Endothelial cell of umbilical vein (primary cell): Measurements from ENCODE around the gene TSNAX.

ENCODE experiments used
- CTCF ChIP-seq, 2 donors: IDR thresholded peaks; 1 replicate in 1 of 2; 2 replicates in 1 of 2; pipeline ENCODE4 v1.5.1; 2011; ENCODE audit warnings: low read length in 2 of 2, mild to moderate bottlenecking in 2 of 2, moderate library complexity in 2 of 2, control low read depth in 1 of 2, inconsistent platforms in 1 of 2, low read depth in 1 of 2; ENCODE audit not compliant: insufficient read depth in 1 of 2; ENCODE audit errors: extremely low read depth in 1 of 2
- EZH2 ChIP-seq: IDR thresholded peaks from 2 replicates; pipeline ENCODE4 v1.6.1; 2012; ENCODE audit warnings: borderline replicate concordance, low read depth, mild to moderate bottlenecking, moderate library complexity, low read length, inconsistent platforms; ENCODE audit not compliant: severe bottlenecking
- JUN ChIP-seq: IDR thresholded peaks from 2 replicates; pipeline ENCODE4 v1.6.1; 2011; ENCODE audit warnings: borderline replicate concordance, low read depth; ENCODE audit not compliant: insufficient read length, insufficient read depth
- MAX ChIP-seq: IDR thresholded peaks from 2 replicates; pipeline ENCODE4 v1.6.1; 2011; ENCODE audit not compliant: insufficient read depth, insufficient read length
- MYC ChIP-seq: IDR thresholded peaks from one replicate; pipeline ENCODE4 v1.6.1; 2011; ENCODE audit warnings: mild to moderate bottlenecking, low read depth, low read length
- POLR2A ChIP-seq: IDR thresholded peaks from 2 replicates; pipeline ENCODE4 v1.6.1; 2012; ENCODE audit warnings: low read depth, mild to moderate bottlenecking, control low read depth, low read length
- POLR2AphosphoS5 ChIP-seq: IDR thresholded peaks from 2 replicates; pipeline ENCODE4 v1.6.1; 2012; ENCODE audit warnings: low read depth, mild to moderate bottlenecking, control low read depth, low read length, moderate library complexity; ENCODE audit not compliant: insufficient read depth

GRCh38 chr1:231546693-231547092 lies 18.2 kb downstream of the TSNAX start:
- no peak for TF ChIP-seq CTCF (IDR thresholded peaks at IDR 0.05; ENCODE audit: extremely low read depth in 1 of 2, insufficient read depth in 1 of 2, low read depth in 1 of 2, low read length in 2 of 2)
- no peak for TF ChIP-seq POLR2A
- TF ChIP-seq EZH2, result no peak
- TF ChIP-seq POLR2AphosphoS5, result no peak
- no peak for TF ChIP-seq JUN
- TF ChIP-seq MAX, result no peak
- no peak for TF ChIP-seq MYC
